ENCODE measurements around the gene NTNG2.

The NTNG2 gene

GRCh38 chr9:132288966-132289365, 127.1 kb downstream of the NTNG2 start:
- WGBS, 2 donors (ENCODE audit: extremely low coverage in 2 of 2, insufficient read length in 2 of 2, insufficient replicate concordance in 1 of 2) = no CpG with 5 or more reads among the region's 2 CpGs
- Histone ChIP-seq H3K36me3 (replicated peaks in 1 of 2; ENCODE audit: control insufficient read depth in 2 of 2, insufficient read depth in 2 of 2, low read length in 2 of 2) (peaks cover 13 to 85% of the 10 kb centered on the region in 2 donors), H2BK12ac (ENCODE audit: low read length) (no peak overlapping the region)

GRCh38 chr9:132293145-132293721, 131.4 kb downstream of the NTNG2 start:
- no peak overlapping the region for H3K27ac ChIP-seq (replicated peaks; ENCODE audit: low read length)
- no CpG with 5 or more reads among the region's 13 CpGs for WGBS, 2 donors (ENCODE audit: extremely low coverage in 2 of 2, insufficient read length in 2 of 2, insufficient replicate concordance in 1 of 2)
- no peak overlapping the region for H4K8ac ChIP-seq (ENCODE audit: low read depth, low read length)
- no peak overlapping the region for H3K14ac ChIP-seq (ENCODE audit: low read length)
- H3K4me3 ChIP-seq (ENCODE audit: low read length in 2 of 2) = no peak overlapping the region
- no peaks in the 10 kb centered on the region for H3K79me1 ChIP-seq (ENCODE audit: low read depth, low read length)
- no peak overlapping the region for H2BK120ac ChIP-seq (ENCODE audit: low read depth, low read length)
- H4K91ac ChIP-seq (ENCODE audit: low read depth, low read length, poor library complexity) = no peak overlapping the region
- H2BK12ac ChIP-seq (ENCODE audit: low read length) = no peak overlapping the region
- no peak overlapping the region for H2BK15ac ChIP-seq (ENCODE audit: low read length)
- no peaks in the 10 kb centered on the region for H3K4me1 ChIP-seq (ENCODE audit: control insufficient read depth in 2 of 2, insufficient read depth in 1 of 2, low read depth in 1 of 2, low read length in 2 of 2)
- H3K27me3 ChIP-seq (ENCODE audit: control insufficient read depth in 3 of 3, insufficient read depth in 3 of 3, low read depth in 1 of 3, low read length in 3 of 3) = no peaks in the 10 kb centered on the region
- H3K4me2 ChIP-seq (ENCODE audit: insufficient read depth, low read length, poor library complexity, severe bottlenecking) = no peak overlapping the region
- peaks cover 14 to 87% of the 10 kb centered on the region in 2 donors for H3K36me3 ChIP-seq (replicated peaks in 1 of 2; ENCODE audit: control insufficient read depth in 2 of 2, insufficient read depth in 2 of 2, low read length in 2 of 2)
- DNase-seq (ENCODE audit: low spot score) = no peak
- H2AFZ ChIP-seq (ENCODE audit: low read length) = no peak overlapping the region
- H3K9ac ChIP-seq (ENCODE audit: low read depth, low read length, poor library complexity) = no peak overlapping the region
- no peak overlapping the region for H3K4ac ChIP-seq (ENCODE audit: low read length)
- H3K18ac ChIP-seq (ENCODE audit: low read length) = no peak overlapping the region
- H2BK5ac ChIP-seq (ENCODE audit: low read length) = no peak overlapping the region
- no peaks in the 10 kb centered on the region for H3K9me3 ChIP-seq (replicated peaks in 1 of 2; ENCODE audit: control insufficient read depth in 2 of 2, insufficient read depth in 1 of 2, low read depth in 1 of 2, low read length in 2 of 2)
- H2AK5ac ChIP-seq (ENCODE audit: low read depth, low read length) = no peak overlapping the region
- H3K23ac ChIP-seq (ENCODE audit: low read depth, low read length, poor library complexity) = no peak overlapping the region

More at GRCh38 chr9:132288966-132289365, 127.1 kb downstream of the NTNG2 start:
- H3K27me3 ChIP-seq (ENCODE audit: control insufficient read depth in 3 of 3, insufficient read depth in 3 of 3, low read depth in 1 of 3, low read length in 3 of 3) = no peaks in the 10 kb centered on the region
- no peak overlapping the region for H3K18ac ChIP-seq (ENCODE audit: low read length)
- H4K91ac ChIP-seq (ENCODE audit: low read depth, low read length, poor library complexity) = no peak overlapping the region
- no peak overlapping the region for H3K4ac ChIP-seq (ENCODE audit: low read length)
- no peaks in the 10 kb centered on the region for H3K4me1 ChIP-seq (ENCODE audit: control insufficient read depth in 2 of 2, insufficient read depth in 1 of 2, low read depth in 1 of 2, low read length in 2 of 2)
- no peak overlapping the region for H2AK5ac ChIP-seq (ENCODE audit: low read depth, low read length)
- H3K23ac ChIP-seq (ENCODE audit: low read depth, low read length, poor library complexity) = no peak overlapping the region
- H3K27ac ChIP-seq (replicated peaks; ENCODE audit: low read length) = no peak overlapping the region
- H3K4me3 ChIP-seq (ENCODE audit: low read length in 2 of 2) = no peak overlapping the region
- no peak overlapping the region for H2AFZ ChIP-seq (ENCODE audit: low read length)
- no peak overlapping the region for H3K4me2 ChIP-seq (ENCODE audit: insufficient read depth, low read length, poor library complexity, severe bottlenecking)
- H4K8ac ChIP-seq (ENCODE audit: low read depth, low read length) = no peak overlapping the region
- H2BK120ac ChIP-seq (ENCODE audit: low read depth, low read length) = no peak overlapping the region
- no peak overlapping the region for H2BK5ac ChIP-seq (ENCODE audit: low read length)
- H2BK15ac ChIP-seq (ENCODE audit: low read length) = no peak overlapping the region
- H3K9me3 ChIP-seq (replicated peaks in 1 of 2; ENCODE audit: control insufficient read depth in 2 of 2, insufficient read depth in 1 of 2, low read depth in 1 of 2, low read length in 2 of 2) = no peaks in the 10 kb centered on the region
- H3K14ac ChIP-seq (ENCODE audit: low read length) = no peak overlapping the region
- no peak for DNase-seq (ENCODE audit: low spot score)
- no peak overlapping the region for H3K9ac ChIP-seq (ENCODE audit: low read depth, low read length, poor library complexity)
- no peaks in the 10 kb centered on the region for H3K79me1 ChIP-seq (ENCODE audit: low read depth, low read length)
